ENCODE results near the gene GXYLT1. TPM values are rescaled to one million over a fixed set of nuclear protein-coding genes. Genes with fewer than 3 reads are reported as not detected.
"Not testable (repeated sequence)": the region's sequence is repeated elsewhere in the genome, so short reads cannot be mapped to it uniquely, and the experiment has no call there.

Gene GXYLT1
- total and polyA plus RNA-seq, 7 experiments from 2014 or later, result 2.6 to 9.7 (median 7.2) TPM

- ATAC-seq, result no peak
- no peaks in the 10 kb centered on the region for H3K9me3 ChIP-seq (ENCODE audit: control insufficient read depth in 2 of 3, low read length in 3 of 3)
- H3K27ac ChIP-seq (ENCODE audit: low read depth, low read length), result no peak overlapping the region
- no peaks in the 10 kb centered on the region for H3K4me1 ChIP-seq (ENCODE audit: control insufficient read depth in 2 of 2, insufficient read depth in 2 of 2, low read length in 2 of 2)
- H3K4me1 Mint-ChIP-seq, result peaks cover 0 to 9% (median 5%) of the 10 kb centered on the region in 7 donors
- H3K36me3 Mint-ChIP-seq, result peaks cover 10 to 46% (median 31%) of the 10 kb centered on the region in 5 donors
- no peak for DNase-seq
- no peaks in the 10 kb centered on the region for H3K27me3 ChIP-seq (ENCODE audit: control insufficient read depth in 2 of 2, insufficient read depth in 2 of 2, low read length in 2 of 2)
- no peaks in the 10 kb centered on the region for H3K27me3 Mint-ChIP-seq
- intact Hi-C loops (cut with micrococcal nuclease), result loop anchor here (10.0 kb wide), 2 partner anchors 834 to 1164 kb away; no protein-coding TSS in a partner anchor
- peaks cover 0 to 13% (median 6%) of the 10 kb centered on the region in 11 donors for H3K9me3 Mint-ChIP-seq
- H3K27ac Mint-ChIP-seq, result peak overlapping the region in 1 of 9 donors; percentile 30
- POLR2A ChIA-PET, result interaction anchor here (0.6 kb wide), 1 partner anchor 307 kb away, joined by 3 read pairs; no protein-coding TSS in a partner anchor
- H3K4me3 Mint-ChIP-seq, result no peak overlapping the region
- H3K4me3 ChIP-seq (ENCODE audit: low read length), result no peak overlapping the region
- H3K36me3 ChIP-seq (ENCODE audit: control insufficient read depth in 2 of 3, insufficient read depth in 3 of 3, low read length in 3 of 3), result no peaks in the 10 kb centered on the region
- CTCF ChIA-PET, result no interaction called here
Observed at GRCh38 chr12:42109031-42109430, 35.6 kb downstream of the GXYLT1 start.

DNA sequence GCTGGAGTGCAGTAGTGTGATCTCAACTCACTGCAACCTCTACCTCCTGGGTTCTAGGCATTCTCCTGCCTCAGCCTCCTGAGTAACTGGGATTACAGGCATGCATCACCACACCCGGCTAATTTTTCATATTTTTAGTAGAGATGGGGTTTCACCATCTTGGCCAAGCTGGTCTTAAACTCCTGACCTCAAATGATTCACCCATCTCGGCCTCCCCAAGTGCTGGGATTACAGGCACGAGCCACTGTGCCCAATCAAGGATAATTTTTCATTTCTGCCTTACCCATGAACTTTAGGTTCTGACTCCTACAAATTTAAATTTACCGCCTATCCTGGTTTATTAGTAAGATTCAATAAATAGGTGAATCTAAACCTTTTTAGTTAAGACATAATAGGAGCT, 37.9 kb downstream of the GXYLT1 start:
- H3K4me3 ChIP-seq (ENCODE audit: low read length); H3K9me3 Mint-ChIP-seq; H3K27me3 ChIP-seq (ENCODE audit: control insufficient read depth in 2 of 2, insufficient read depth in 2 of 2, low read length in 2 of 2); H3K4me1 Mint-ChIP-seq; DNase-seq; H3K27ac ChIP-seq (ENCODE audit: low read depth, low read length); H3K27me3 Mint-ChIP-seq; CTCF ChIA-PET; POLR2A ChIA-PET; H3K4me1 ChIP-seq (ENCODE audit: control insufficient read depth in 2 of 2, insufficient read depth in 2 of 2, low read length in 2 of 2); H3K9me3 ChIP-seq (ENCODE audit: control insufficient read depth in 2 of 3, low read length in 3 of 3); ATAC-seq; H3K36me3 ChIP-seq (ENCODE audit: control insufficient read depth in 2 of 3, insufficient read depth in 3 of 3, low read length in 3 of 3); H3K4me3 Mint-ChIP-seq: not testable (repeated sequence)
- peak overlapping the region in 4 of 9 donors; percentile 10 to 57 (median 46) for H3K27ac Mint-ChIP-seq
- H3K36me3 Mint-ChIP-seq, result peaks cover 0 to 26% (median 14%) of the 10 kb centered on the region in 5 donors
- intact Hi-C loops (cut with micrococcal nuclease), result loop anchor here (10.0 kb wide), 2 partner anchors 832 to 1162 kb away; no protein-coding TSS in a partner anchor

DNA sequence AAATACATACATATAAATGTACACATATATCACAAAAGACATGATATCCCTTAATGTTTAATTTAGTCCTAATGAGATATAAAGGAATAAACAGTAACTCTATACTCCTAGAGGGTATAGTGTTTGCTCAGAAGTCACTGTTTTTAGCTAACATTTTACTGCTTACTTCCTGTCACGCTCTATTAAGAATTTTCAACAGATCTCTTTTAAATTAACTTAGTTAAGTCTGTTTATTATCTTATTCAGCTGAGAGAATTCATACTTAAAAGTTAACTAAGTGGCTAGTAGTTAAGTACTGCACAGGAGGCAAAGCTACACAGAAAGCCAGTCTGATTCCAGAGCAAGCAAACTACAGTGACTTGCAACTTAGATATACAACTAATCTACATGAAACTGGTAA, 39.9 kb downstream of the GXYLT1 start:
- H3K27me3 Mint-ChIP-seq, result no peaks in the 10 kb centered on the region
- H3K36me3 Mint-ChIP-seq, result peaks cover 0 to 11% (median 2%) of the 10 kb centered on the region in 5 donors
- Histone ChIP-seq H3K36me3 (ENCODE audit: control insufficient read depth in 2 of 3, insufficient read depth in 3 of 3, low read length in 3 of 3) (no peaks in the 10 kb centered on the region), H3K27me3 (ENCODE audit: control insufficient read depth in 2 of 2, insufficient read depth in 2 of 2, low read length in 2 of 2) (no peaks in the 10 kb centered on the region), H3K9me3 (ENCODE audit: control insufficient read depth in 2 of 3, low read length in 3 of 3) (no peaks in the 10 kb centered on the region), H3K27ac (ENCODE audit: low read depth, low read length) (no peak overlapping the region), H3K4me1 (ENCODE audit: control insufficient read depth in 2 of 2, insufficient read depth in 2 of 2, low read length in 2 of 2) (no peaks in the 10 kb centered on the region), H3K4me3 (ENCODE audit: low read length) (no peak overlapping the region)
- H3K27ac Mint-ChIP-seq, result peak overlapping the region in 4 of 9 donors; percentile 38 to 71 (median 60)
- H3K4me1 Mint-ChIP-seq, result peaks cover 0 to 10% (median 2%) of the 10 kb centered on the region in 7 donors
- ChIA-PET CTCF (interaction anchor here (0.6 to 1.5 kb wide), 4 partner anchors 13 to 827 kb away, joined by 3 to 6 read pairs (median 3); no protein-coding TSS in a partner anchor), POLR2A (no interaction called here)
- ATAC-seq (no peak), DNase-seq (no peak)
- no peak overlapping the region for H3K4me3 Mint-ChIP-seq
- intact Hi-C loops (cut with micrococcal nuclease), result loop anchor here (2.0 to 10.0 kb wide), 4 partner anchors 828 to 1160 kb away; no protein-coding TSS in a partner anchor
- no peaks in the 10 kb centered on the region for H3K9me3 Mint-ChIP-seq

GRCh38 chr12:42104087-42104486, 40.6 kb downstream of the GXYLT1 start:
- Mint-ChIP-seq H3K9me3 (no peaks in the 10 kb centered on the region), H3K4me3 (no peak overlapping the region), H3K36me3 (peaks cover 0 to 10% (median 2%) of the 10 kb centered on the region in 5 donors), H3K27me3 (no peaks in the 10 kb centered on the region), H3K27ac (peak overlapping the region in 5 of 9 donors; percentile 20 to 87 (median 64)), H3K4me1 (peaks cover 0 to 11% (median 5%) of the 10 kb centered on the region in 7 donors)
- Histone ChIP-seq H3K27ac (ENCODE audit: low read depth, low read length) (no peak overlapping the region), H3K27me3 (ENCODE audit: control insufficient read depth in 2 of 2, insufficient read depth in 2 of 2, low read length in 2 of 2) (no peaks in the 10 kb centered on the region), H3K9me3 (ENCODE audit: control insufficient read depth in 2 of 3, low read length in 3 of 3) (no peaks in the 10 kb centered on the region), H3K4me3 (ENCODE audit: low read length) (no peak overlapping the region), H3K4me1 (ENCODE audit: control insufficient read depth in 2 of 2, insufficient read depth in 2 of 2, low read length in 2 of 2) (no peaks in the 10 kb centered on the region), H3K36me3 (ENCODE audit: control insufficient read depth in 2 of 3, insufficient read depth in 3 of 3, low read length in 3 of 3) (no peaks in the 10 kb centered on the region)
- ATAC-seq (peak; percentile 44), DNase-seq (no peak)
- intact Hi-C loops (cut with micrococcal nuclease), result loop anchor here (2.0 to 10.0 kb wide), 4 partner anchors 827 to 1159 kb away; no protein-coding TSS in a partner anchor
- ChIA-PET CTCF (interaction anchor here (0.6 to 1.5 kb wide), 6 partner anchors 69 to 848 kb away, joined by 3 to 6 read pairs (median 3); no protein-coding TSS in a partner anchor), POLR2A (interaction anchor here (0.7 kb wide), 1 partner anchor 109 kb away, joined by 4 read pairs; no protein-coding TSS in a partner anchor)

GRCh38 chr12:42103155-42103554, 41.5 kb downstream of the GXYLT1 start:
- Histone ChIP-seq H3K27ac (ENCODE audit: low read depth, low read length) (no peak overlapping the region), H3K9me3 (ENCODE audit: control insufficient read depth in 2 of 3, low read length in 3 of 3) (no peaks in the 10 kb centered on the region), H3K4me3 (ENCODE audit: low read length) (no peak overlapping the region), H3K27me3 (ENCODE audit: control insufficient read depth in 2 of 2, insufficient read depth in 2 of 2, low read length in 2 of 2) (no peaks in the 10 kb centered on the region), H3K4me1 (ENCODE audit: control insufficient read depth in 2 of 2, insufficient read depth in 2 of 2, low read length in 2 of 2) (peaks cover 0 to 4% of the 10 kb centered on the region in 2 donors), H3K36me3 (ENCODE audit: control insufficient read depth in 2 of 3, insufficient read depth in 3 of 3, low read length in 3 of 3) (no peaks in the 10 kb centered on the region)
- peaks cover 0 to 3% (median 0%) of the 10 kb centered on the region in 5 donors for H3K36me3 Mint-ChIP-seq
- DNase-seq, result no peak
- CTCF ChIA-PET, result interaction anchor here (0.6 to 1.5 kb wide), 2 partner anchors 224 to 825 kb away, joined by 3 read pairs; no protein-coding TSS in a partner anchor
- intact Hi-C loops (cut with micrococcal nuclease), result loop anchor here (5.0 to 10.0 kb wide), 3 partner anchors 828 to 1158 kb away; no protein-coding TSS in a partner anchor
- H3K9me3 Mint-ChIP-seq, result no peaks in the 10 kb centered on the region
- H3K27ac Mint-ChIP-seq, result no peak overlapping the region
- no peak overlapping the region for H3K4me3 Mint-ChIP-seq
- ATAC-seq, result no peak
- H3K4me1 Mint-ChIP-seq, result peaks cover 4 to 20% (median 14%) of the 10 kb centered on the region in 7 donors
- POLR2A ChIA-PET, result no interaction called here
- H3K27me3 Mint-ChIP-seq, result no peaks in the 10 kb centered on the region

DNA sequence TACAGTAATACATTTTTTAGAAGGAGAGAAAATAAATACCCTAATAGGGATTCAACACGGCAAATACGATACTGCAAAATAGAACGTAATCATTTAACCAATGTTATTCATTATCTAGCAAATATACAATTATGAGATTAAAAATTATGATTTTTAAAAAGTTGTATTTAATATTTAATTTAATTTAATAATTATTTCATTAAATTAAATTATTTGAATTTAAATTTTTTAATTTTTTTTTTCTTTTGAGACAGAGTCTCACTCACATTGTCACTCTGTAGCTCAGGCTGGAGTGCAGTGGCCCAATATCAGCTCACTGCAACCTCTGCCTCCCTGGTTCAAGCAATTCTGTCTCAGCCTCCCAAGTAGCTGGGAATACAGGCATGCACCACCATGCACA, 42.0 kb downstream of the GXYLT1 start:
- ChIA-PET POLR2A (interaction anchor here (0.5 kb wide), 1 partner anchor 317 kb away, joined by 7 read pairs; no protein-coding TSS in a partner anchor), CTCF (no interaction called here)

More for the DNA sequence above, 42.0 kb downstream of the GXYLT1 start:
- H3K9me3 ChIP-seq (ENCODE audit: control insufficient read depth in 2 of 3, low read length in 3 of 3), result no peaks in the 10 kb centered on the region
- H3K4me3 ChIP-seq (ENCODE audit: low read length), result no peak overlapping the region
- peaks cover 7 to 24% (median 19%) of the 10 kb centered on the region in 7 donors for H3K4me1 Mint-ChIP-seq
- peak overlapping the region in 2 of 9 donors; percentile 47 to 67 for H3K27ac Mint-ChIP-seq
- H3K4me1 ChIP-seq (ENCODE audit: control insufficient read depth in 2 of 2, insufficient read depth in 2 of 2, low read length in 2 of 2), result peaks cover 0 to 4% of the 10 kb centered on the region in 2 donors
- no peaks in the 10 kb centered on the region for H3K9me3 Mint-ChIP-seq
- intact Hi-C loops (cut with micrococcal nuclease), result loop anchor here (5.0 to 10.0 kb wide), 3 partner anchors 828 to 1158 kb away; no protein-coding TSS in a partner anchor
- DNase-seq, result no peak
- H3K27me3 Mint-ChIP-seq, result no peaks in the 10 kb centered on the region
- no peaks in the 10 kb centered on the region for H3K36me3 ChIP-seq (ENCODE audit: control insufficient read depth in 2 of 3, insufficient read depth in 3 of 3, low read length in 3 of 3)
- ATAC-seq, result no peak
- peaks cover 0 to 3% (median 3%) of the 10 kb centered on the region in 5 donors for H3K36me3 Mint-ChIP-seq
- no peaks in the 10 kb centered on the region for H3K27me3 ChIP-seq (ENCODE audit: control insufficient read depth in 2 of 2, insufficient read depth in 2 of 2, low read length in 2 of 2)
- H3K27ac ChIP-seq (ENCODE audit: low read depth, low read length), result no peak overlapping the region
- no peak overlapping the region for H3K4me3 Mint-ChIP-seq

Data from naive thymus-derived CD4-positive, alpha-beta T cell (primary cell).